ENCODE data around the gene PPP1R14C. TPM values are rescaled to one million over a fixed set of nuclear protein-coding genes. Genes with fewer than 3 reads are reported as not detected.

Gene PPP1R14C
- total and polyA plus RNA-seq, 2 experiments from 2014 or later, result 1.1 to 1.4 TPM

DNA sequence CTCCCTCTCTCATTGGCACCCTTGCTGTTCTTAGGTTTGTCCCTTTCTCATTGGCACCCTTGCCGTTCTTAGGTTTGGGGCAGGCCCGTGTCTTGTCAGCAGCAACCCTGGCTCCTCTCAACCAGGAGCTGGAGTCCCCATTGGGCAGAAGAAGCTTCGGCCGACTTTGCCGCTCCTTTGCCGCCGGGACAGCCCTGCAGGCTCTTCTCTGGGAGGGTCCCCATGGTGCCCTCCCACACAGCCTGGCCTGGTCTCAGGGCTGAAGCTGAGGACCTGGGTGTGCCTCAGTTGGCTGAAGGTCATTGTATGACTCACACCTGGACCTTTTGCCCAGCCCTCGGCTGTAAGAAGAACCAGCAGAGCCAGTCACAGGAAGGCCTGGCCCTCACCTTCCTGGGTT lies 59.6 kb downstream of the PPP1R14C start:
- Mint-ChIP-seq H3K4me1 (peaks cover 6% of the 10 kb centered on the region; the same call in 2 of the 3 replicates), H3K9me3 (no peaks in the 10 kb centered on the region), H3K27ac (no peak overlapping the region), H3K4me3 (no peak overlapping the region), H3K36me3 (ENCODE audit: low read depth) (no peaks in the 10 kb centered on the region), H3K27me3 (ENCODE audit: insufficient read depth, low read depth, poor library complexity) (peaks cover 4% of the 10 kb centered on the region)
- H3K4me2 ChIP-seq, result no peak overlapping the region
- DNase-seq (ENCODE audit: low spot score) (no peak), ATAC-seq (no peak)
- H4K20me1 ChIP-seq (replicated peaks; ENCODE audit: insufficient read depth), result no peaks in the 10 kb centered on the region
- no peaks in the 10 kb centered on the region for H3F3A ChIP-seq (replicated peaks; ENCODE audit: low read depth)
- no peak overlapping the region for H3K4me3 ChIP-seq
- no peaks in the 10 kb centered on the region for H3K9me2 ChIP-seq (ENCODE audit: insufficient read depth)
- H3K27ac ChIP-seq (ENCODE audit: low read depth), result no peak overlapping the region
- no peaks in the 10 kb centered on the region for H3K27me3 ChIP-seq (ENCODE audit: insufficient read depth)
- TF ChIP-seq, protein P1, sequence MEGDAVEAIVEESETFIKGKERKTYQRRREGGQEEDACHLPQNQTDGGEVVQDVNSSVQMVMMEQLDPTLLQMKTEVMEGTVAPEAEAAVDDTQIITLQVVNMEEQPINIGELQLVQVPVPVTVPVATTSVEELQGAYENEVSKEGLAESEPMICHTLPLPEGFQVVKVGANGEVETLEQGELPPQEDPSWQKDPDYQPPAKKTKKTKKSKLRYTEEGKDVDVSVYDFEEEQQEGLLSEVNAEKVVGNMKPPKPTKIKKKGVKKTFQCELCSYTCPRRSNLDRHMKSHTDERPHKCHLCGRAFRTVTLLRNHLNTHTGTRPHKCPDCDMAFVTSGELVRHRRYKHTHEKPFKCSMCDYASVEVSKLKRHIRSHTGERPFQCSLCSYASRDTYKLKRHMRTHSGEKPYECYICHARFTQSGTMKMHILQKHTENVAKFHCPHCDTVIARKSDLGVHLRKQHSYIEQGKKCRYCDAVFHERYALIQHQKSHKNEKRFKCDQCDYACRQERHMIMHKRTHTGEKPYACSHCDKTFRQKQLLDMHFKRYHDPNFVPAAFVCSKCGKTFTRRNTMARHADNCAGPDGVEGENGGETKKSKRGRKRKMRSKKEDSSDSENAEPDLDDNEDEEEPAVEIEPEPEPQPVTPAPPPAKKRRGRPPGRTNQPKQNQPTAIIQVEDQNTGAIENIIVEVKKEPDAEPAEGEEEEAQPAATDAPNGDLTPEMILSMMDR (conservative IDR thresholded peaks at IDR 0.05; ENCODE audit: low read depth in 2 of 2), result no peak
- TF ChIP-seq, protein P2, sequence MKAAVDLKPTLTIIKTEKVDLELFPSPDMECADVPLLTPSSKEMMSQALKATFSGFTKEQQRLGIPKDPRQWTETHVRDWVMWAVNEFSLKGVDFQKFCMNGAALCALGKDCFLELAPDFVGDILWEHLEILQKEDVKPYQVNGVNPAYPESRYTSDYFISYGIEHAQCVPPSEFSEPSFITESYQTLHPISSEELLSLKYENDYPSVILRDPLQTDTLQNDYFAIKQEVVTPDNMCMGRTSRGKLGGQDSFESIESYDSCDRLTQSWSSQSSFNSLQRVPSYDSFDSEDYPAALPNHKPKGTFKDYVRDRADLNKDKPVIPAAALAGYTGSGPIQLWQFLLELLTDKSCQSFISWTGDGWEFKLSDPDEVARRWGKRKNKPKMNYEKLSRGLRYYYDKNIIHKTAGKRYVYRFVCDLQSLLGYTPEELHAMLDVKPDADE (IDR thresholded peaks at IDR 0.05), result no peak
- TF ChIP-seq, protein P3, sequence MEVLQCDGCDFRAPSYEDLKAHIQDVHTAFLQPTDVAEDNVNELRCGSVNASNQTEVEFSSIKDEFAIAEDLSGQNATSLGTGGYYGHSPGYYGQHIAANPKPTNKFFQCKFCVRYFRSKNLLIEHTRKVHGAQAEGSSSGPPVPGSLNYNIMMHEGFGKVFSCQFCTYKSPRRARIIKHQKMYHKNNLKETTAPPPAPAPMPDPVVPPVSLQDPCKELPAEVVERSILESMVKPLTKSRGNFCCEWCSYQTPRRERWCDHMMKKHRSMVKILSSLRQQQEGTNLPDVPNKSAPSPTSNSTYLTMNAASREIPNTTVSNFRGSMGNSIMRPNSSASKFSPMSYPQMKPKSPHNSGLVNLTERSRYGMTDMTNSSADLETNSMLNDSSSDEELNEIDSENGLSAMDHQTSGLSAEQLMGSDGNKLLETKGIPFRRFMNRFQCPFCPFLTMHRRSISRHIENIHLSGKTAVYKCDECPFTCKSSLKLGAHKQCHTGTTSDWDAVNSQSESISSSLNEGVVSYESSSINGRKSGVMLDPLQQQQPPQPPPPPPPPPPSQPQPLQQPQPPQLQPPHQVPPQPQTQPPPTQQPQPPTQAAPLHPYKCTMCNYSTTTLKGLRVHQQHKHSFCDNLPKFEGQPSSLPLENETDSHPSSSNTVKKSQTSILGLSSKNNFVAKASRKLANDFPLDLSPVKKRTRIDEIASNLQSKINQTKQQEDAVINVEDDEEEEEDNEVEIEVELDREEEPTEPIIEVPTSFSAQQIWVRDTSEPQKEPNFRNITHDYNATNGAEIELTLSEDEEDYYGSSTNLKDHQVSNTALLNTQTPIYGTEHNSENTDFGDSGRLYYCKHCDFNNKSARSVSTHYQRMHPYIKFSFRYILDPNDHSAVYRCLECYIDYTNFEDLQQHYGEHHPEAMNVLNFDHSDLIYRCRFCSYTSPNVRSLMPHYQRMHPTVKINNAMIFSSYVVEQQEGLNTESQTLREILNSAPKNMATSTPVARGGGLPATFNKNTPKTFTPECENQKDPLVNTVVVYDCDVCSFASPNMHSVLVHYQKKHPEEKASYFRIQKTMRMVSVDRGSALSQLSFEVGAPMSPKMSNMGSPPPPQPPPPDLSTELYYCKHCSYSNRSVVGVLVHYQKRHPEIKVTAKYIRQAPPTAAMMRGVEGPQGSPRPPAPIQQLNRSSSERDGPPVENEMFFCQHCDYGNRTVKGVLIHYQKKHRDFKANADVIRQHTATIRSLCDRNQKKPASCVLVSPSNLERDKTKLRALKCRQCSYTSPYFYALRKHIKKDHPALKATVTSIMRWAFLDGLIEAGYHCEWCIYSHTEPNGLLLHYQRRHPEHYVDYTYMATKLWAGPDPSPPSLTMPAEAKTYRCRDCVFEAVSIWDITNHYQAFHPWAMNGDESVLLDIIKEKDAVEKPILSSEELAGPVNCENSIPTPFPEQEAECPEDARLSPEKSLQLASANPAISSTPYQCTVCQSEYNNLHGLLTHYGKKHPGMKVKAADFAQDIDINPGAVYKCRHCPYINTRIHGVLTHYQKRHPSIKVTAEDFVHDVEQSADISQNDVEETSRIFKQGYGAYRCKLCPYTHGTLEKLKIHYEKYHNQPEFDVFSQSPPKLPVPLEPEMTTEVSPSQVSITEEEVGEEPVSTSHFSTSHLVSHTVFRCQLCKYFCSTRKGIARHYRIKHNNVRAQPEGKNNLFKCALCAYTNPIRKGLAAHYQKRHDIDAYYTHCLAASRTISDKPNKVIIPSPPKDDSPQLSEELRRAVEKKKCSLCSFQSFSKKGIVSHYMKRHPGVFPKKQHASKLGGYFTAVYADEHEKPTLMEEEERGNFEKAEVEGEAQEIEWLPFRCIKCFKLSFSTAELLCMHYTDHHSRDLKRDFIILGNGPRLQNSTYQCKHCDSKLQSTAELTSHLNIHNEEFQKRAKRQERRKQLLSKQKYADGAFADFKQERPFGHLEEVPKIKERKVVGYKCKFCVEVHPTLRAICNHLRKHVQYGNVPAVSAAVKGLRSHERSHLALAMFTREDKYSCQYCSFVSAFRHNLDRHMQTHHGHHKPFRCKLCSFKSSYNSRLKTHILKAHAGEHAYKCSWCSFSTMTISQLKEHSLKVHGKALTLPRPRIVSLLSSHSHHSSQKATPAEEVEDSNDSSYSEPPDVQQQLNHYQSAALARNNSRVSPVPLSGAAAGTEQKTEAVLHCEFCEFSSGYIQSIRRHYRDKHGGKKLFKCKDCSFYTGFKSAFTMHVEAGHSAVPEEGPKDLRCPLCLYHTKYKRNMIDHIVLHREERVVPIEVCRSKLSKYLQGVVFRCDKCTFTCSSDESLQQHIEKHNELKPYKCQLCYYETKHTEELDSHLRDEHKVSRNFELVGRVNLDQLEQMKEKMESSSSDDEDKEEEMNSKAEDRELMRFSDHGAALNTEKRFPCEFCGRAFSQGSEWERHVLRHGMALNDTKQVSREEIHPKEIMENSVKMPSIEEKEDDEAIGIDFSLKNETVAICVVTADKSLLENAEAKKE (CRISPR knock-in tag; IDR thresholded peaks at IDR 0.05), result no peak
- TF ChIP-seq JUNB (IDR thresholded peaks at IDR 0.05; ENCODE audit: unreplicated experiment) (no peak), CREB1 (CRISPR knock-in tag; IDR thresholded peaks at IDR 0.05; ENCODE audit: low read depth) (no peak)
- no peak overlapping the region for H2AFZ ChIP-seq
- no peaks in the 10 kb centered on the region for H3K79me2 ChIP-seq (replicated peaks; ENCODE audit: insufficient read depth)
- no peaks in the 10 kb centered on the region for H3K36me3 ChIP-seq (ENCODE audit: insufficient read depth)
- H3K4me1 ChIP-seq (ENCODE audit: insufficient read depth), result no peaks in the 10 kb centered on the region
